AG09319 (cell line): ENCODE measurements around the gene ANAPC16.
"Not testable (repeated sequence)": the region's sequence is repeated elsewhere in the genome, so short reads cannot be mapped to it uniquely, and the experiment has no call there.

ENCODE experiments used
- DNase-seq: peaks from one replicate; pipeline ENCODE4 v3.0.0-alpha.2; 2010; ENCODE audit warnings: low read depth; ENCODE audit errors: extremely low read depth
- TF ChIP-seq, protein P1 (sequence below): IDR thresholded peaks from 2 replicates; pipeline ENCODE4 v1.5.1; 2011; ENCODE audit warnings: low read depth, mild to moderate bottlenecking, inconsistent platforms, low read length, moderate library complexity

ANAPC16 gene

DNA sequence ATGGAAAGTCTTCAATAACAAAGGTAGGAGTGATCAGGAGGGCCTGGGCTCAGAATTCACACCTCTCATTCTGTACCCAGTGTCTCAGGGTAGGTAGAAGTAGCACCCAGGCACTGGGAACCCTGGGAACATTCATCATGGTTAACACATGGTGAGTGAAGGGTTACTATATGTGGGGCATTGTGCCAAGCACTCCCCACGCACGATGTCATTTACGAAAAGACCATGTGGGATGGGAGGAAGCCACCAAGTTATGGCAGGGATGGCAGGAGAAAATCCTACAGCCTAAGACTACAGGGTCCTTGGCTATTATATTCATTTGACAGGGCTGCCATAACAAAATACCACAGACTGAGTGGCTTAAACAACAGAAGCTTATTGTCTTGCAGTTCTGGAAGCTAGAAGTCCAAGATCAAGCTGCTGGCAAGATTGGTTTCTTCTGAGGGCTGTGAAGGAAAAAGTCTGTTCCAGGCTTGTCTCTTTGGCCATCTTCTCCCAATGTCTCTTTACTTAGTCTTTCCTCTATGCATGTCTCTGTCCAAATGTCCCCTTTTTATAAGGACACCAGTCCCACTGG, 30.2 kb downstream of the ANAPC16 start:
- TF ChIP-seq, protein P1, sequence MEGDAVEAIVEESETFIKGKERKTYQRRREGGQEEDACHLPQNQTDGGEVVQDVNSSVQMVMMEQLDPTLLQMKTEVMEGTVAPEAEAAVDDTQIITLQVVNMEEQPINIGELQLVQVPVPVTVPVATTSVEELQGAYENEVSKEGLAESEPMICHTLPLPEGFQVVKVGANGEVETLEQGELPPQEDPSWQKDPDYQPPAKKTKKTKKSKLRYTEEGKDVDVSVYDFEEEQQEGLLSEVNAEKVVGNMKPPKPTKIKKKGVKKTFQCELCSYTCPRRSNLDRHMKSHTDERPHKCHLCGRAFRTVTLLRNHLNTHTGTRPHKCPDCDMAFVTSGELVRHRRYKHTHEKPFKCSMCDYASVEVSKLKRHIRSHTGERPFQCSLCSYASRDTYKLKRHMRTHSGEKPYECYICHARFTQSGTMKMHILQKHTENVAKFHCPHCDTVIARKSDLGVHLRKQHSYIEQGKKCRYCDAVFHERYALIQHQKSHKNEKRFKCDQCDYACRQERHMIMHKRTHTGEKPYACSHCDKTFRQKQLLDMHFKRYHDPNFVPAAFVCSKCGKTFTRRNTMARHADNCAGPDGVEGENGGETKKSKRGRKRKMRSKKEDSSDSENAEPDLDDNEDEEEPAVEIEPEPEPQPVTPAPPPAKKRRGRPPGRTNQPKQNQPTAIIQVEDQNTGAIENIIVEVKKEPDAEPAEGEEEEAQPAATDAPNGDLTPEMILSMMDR, result no peak
- DNase-seq, result no peak

DNA sequence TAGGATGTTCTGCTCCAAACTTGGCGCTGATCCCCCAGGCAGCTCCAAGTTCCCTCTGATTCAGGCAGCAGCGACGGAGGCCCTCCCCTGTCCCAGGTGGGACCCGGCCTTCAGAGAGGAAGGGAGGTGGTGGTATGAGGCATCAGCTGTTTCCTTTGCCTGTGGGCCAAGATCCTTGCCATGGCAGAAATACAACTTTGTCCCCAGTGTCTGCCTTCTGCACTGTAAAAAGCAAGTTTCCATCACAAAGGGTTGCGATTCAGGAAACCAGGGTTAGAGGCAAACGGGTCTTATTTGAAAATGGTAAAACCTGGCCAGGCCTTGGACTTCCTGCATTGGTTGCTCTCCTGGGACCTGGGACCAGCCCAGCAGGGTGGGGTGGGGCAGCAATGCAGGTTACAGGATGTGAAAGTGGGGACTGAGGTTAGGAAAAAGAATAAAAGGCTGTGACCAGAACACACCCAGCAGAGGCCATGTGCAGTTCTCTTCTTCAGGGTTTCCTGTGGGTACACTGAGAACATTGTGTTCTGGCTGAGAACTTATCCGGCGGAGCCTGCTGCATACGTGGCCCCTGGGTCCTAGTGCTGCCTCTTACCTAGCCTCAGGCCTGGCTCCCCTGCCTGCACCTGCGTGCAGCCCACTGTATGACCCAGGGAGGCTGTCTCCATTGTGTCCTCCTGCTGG, 32.8 kb downstream of the ANAPC16 start:
- TF ChIP-seq, protein P1, result no peak
- no peak for DNase-seq

DNA sequence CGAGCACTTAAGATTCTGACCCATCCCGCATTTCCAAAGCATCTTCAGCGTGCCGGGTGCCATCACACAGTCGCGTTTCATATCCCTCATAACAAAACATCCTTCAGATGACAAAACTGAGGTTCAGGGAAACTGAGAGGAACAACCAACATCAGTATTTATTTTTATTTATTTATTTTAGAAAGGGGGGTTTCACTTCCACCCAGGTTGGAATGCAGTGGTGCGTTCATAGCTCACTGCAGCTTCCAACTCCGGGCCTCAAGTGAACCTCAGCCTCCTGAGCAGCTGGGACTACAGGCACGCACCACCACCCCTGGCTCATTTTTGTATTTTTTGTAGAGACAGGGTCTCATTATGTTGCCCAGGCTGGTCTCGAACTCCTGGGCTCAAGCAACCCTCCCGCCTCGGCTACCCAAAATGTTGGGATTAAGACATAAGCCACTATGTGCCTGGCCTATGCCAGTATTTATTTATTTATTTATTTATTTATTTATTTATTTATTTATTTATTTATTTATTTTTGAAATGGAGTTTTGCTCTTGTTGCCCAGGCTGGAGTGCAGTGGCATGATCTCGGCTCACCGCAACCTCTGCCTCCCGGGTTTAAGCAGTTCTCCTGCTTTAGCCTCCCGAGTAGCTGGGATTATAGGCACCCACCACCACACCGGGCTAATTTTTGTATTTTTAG, 33.5 kb downstream of the ANAPC16 start:
- not testable (repeated sequence) for DNase-seq

DNA sequence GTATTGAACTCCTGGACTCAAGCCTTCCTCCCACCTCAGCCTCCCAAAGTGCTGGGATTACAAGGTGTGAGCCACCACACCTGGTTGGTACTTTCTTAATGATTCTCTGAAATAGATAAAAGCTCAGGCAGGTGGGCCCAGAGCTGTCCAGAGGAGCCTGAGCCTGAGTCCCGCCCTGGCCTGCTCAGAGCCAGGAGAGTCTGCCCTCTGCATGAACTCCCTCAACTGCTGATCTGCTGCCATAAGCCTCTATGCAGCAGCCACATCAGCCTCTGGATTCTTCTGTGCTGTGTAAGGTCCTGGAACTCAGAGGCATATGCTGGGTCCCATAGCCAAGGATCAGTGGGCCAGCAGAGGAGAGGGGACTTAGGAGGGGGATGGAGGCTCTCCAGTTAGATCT, 34.9 kb downstream of the ANAPC16 start:
- TF ChIP-seq, protein P1, result no peak
- no peak for DNase-seq

DNA sequence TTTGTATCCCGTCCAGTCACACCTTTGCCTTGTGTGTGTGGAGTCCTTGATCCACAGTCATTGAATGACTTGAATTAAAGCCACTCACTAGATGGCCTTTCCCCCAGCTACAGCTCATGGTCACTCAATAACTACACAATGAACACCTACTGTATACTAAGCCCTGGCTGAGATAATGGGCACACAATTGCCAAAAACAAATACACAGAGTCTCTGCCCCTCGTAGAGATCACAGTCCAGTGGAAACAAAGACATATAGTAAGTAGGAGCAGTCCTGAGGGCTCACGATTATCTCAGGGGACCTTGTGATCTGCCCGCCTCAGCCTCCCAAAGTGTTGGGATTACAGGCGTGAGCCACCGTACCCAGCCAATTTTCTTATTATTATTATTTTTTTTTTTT, 35.8 kb downstream of the ANAPC16 start:
- TF ChIP-seq, protein P1, result no peak
- DNase-seq, result no peak

DNA sequence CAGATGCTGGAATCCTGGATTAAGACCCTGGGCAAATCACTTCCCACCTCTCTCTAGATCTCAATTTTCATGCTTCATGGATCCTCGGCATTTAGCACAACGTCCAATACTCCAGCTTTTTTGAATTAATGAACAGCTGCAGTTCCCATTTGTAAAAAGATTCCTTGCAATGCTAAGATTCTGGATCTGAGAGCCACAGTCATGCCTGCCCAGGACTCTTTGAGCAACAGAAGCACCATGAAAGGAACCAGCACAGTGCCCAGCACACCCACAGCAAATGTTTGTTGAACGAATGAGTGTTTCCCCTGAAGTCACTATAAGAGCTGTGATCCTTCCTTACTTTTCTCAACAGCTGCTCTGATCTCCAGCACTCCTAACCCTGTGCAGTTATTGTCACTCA, 37.2 kb downstream of the ANAPC16 start:
- no peak for DNase-seq
- TF ChIP-seq, protein P1, result no peak

DNA sequence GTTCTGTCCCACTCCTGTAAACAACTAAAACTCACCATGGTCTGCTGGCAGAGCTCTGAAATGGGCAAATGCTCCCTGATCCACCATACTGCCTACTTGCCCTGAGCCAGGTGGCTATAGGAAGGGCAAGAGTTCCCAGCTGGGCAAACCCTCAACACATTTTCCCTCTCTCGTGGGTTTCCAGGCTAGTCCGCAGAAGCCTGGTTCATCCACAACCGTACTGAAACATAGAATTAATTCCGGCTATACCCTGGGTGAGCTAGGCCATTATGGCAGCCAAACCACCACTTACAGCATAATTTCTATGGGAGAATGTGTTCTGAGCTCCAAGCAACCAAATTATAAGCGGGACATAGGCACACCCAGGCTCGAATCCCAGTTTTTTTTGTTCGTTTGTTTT, 37.8 kb downstream of the ANAPC16 start:
- TF ChIP-seq, protein P1, result no peak
- DNase-seq, result no peak
